Regular cardiac myocyte (primary cell): ENCODE measurements around the gene PTPRU. TPM values are rescaled to one million over a fixed set of nuclear protein-coding genes. Genes with fewer than 3 reads are reported as not detected.

Experiments used
- total RNA-seq: library from RNA; depleted of rRNA; stranded (reverse); fragments of >200 nt; gene quantifications from 2 replicates; pipeline ENCODE4 v1.2.3, GENCODE V29; 2014

The PTPRU gene
- total RNA-seq, result 5.0 and 9.3 TPM in 2 replicates

GRCh38 chr1:29235955-29236711, at the start of gene PTPRU:
Gene PTPRU (plus strand): TSS chr1:29236522. CDS start chr1:29236645, 123 bp downstream.

GRCh38 chr1:29230553-29231378, 5.6 kb upstream of the PTPRU start, which contains the start of gene MECR:
Gene MECR (minus strand): TSS chr1:29230934. CDS start chr1:29230906, 28 bp downstream.

Other genes starting within 250 kb of the PTPRU start
- gene TMEM200B, start 112.6 kb upstream of the PTPRU start, total RNA-seq, result 5.2 and 7.6 TPM in 2 replicates
- gene SRSF4, start 54.6 kb upstream of the PTPRU start, total RNA-seq, result 36.4 and 48.7 TPM in 2 replicates
- gene MECR, start 5.6 kb upstream of the PTPRU start, total RNA-seq, result 13.2 and 20.3 TPM in 2 replicates